NCI-H146 (cell line): ENCODE data around the gene OR2AG2.
A peak's percentile ranks its signal among the peaks of the same experiment; 100 is the strongest.
"Not testable (repeated sequence)": the region's sequence is repeated elsewhere in the genome, so short reads cannot be mapped to it uniquely, and the experiment has no call there.

Source experiments
- DNase-seq: peaks from one replicate; lab custom pipeline; 2025; lab: John Stamatoyannopoulos, UW

Gene OR2AG2, protein sequence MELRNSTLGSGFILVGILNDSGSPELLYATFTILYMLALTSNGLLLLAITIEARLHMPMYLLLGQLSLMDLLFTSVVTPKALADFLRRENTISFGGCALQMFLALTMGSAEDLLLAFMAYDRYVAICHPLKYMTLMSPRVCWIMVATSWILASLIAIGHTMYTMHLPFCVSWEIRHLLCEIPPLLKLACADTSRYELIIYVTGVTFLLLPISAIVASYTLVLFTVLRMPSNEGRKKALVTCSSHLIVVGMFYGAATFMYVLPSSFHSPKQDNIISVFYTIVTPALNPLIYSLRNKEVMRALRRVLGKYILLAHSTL

GRCh38 chr11:6771926-6772893 is at the start of gene OR2AG2:
OR2AG2 (minus strand) TSS chr11:6771976; CDS start chr11:6768957, 3,019 bp downstream.
- no peak for DNase-seq

DNA sequence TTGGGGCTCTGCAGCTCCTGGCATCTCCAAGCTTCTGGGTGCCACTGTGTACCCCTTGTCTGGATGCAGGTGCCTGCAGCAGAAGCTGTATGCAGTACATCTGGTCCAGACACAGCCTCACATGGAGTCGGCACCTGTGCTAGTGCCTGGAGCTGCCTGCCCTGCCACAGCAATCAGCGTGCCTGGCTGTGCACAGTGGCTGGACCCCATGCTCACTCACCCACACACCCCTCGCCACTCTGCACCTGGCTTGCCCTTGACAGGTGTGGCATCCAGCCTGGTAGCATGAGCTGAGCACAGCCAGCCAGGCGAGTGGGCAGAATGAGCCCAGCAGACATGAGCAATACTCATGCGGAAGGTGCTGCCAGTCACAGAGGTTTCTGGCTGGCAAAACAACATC is 47.2 kb upstream of the OR2AG2 start:
- no peak for DNase-seq

DNA sequence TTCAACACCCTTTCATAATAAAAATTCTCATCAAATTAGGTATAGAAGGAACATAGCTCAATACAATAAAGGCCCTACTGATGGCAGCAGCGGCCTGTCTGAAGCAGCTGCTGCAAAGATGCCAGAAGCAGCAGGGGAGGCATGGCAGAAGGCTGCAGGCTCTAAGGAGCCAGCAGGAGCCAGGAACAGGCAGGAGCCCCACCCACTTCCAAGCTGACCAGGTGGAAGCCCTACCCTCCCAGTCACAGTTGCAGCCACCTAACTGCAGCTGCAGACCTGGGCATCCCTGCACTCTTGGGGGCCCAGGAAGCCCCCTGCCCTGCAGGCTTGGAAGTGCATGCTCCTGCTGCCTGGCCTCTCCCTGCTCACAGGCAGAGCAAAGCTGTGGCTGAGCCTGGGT is 45.9 kb upstream of the OR2AG2 start:
- DNase-seq, result peak; percentile 56

DNA sequence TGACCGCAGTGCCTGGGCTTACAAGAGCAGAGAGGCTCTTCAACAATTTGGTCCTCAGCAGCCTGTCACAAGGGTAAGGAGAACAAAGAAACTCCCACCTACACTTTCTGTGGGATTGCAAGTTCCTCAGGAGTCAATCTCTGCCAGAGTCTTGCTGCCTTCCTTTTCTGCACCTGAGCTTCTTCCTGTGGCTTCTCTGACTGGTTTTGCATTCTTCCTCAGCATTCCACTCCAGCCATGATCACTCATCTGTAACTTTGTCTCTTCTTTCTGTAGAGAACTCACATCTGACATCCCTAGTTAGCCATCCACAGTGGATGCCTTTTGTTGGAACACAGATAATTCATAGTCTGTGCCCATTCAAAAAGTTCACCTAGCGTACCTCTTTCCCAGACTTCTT is 41.9 kb upstream of the OR2AG2 start:
- DNase-seq, result no peak

- DNase-seq, result peak; percentile 42
Measured at GRCh38 chr11:6812390-6813005, 40.7 kb upstream of the OR2AG2 start.

GRCh38 chr11:6801075-6801474 is 29.3 kb upstream of the OR2AG2 start:
- not testable (repeated sequence) for DNase-seq

DNA sequence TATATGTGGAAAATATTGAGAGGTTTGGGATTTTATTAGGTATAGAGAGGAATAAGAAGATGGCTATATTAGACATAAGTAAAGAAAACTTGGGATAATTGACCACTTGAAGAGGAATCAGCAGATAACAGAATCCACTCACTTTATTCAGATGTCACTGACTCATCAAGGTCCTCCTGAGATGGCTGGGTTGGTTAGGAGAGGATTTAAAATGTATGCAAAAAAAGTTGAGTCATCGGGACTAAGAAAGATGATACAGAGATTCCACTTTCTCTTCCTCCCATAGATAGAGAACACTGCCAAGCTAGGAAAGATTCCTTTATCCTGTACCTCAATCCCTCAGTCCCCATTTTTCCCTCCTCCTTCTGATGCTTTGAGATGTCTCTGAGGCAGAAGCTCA is 27.6 kb upstream of the OR2AG2 start, which contains the start of gene OR6A2:
Gene OR6A2, minus strand, starts transcription at position 288 of the 400 bp plus-strand sequence. CDS start 3,981 bp downstream, outside the sequence.
- DNase-seq, result no peak

DNA sequence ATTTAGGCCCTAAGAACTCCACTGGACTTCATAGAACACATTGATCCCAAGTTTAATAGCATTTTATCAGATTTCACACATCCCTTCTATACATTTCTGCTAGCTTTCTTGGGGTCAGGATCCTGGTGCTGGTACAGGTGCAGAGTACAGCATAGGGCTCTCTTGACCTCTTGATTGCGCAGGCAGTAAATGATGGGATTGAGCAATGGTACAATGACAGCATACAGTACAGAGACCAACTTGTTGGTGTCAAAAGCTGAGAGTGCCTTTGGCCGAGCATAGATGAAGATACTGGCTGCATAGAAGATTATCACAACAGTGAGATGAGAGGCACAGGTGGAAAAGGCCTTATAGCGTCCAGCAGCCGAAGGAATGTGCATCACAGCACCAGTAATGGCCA is 22.9 kb upstream of the OR2AG2 start:
- no peak for DNase-seq

GRCh38 chr11:6790546-6790945 is 18.8 kb upstream of the OR2AG2 start:
- DNase-seq, result no peak

GRCh38 chr11:6782720-6783119 is 10.9 kb upstream of the OR2AG2 start, which contains the start of gene OR2AG1:
OR2AG1 (plus strand) TSS chr11:6783020; CDS start chr11:6785038, 2,018 bp downstream.
- no peak for DNase-seq

- no peak for DNase-seq
Measured at GRCh38 chr11:6780829-6781228, 9.1 kb upstream of the OR2AG2 start.

GRCh38 chr11:6778518-6778917 is 6.7 kb upstream of the OR2AG2 start:
- DNase-seq, result no peak

DNA sequence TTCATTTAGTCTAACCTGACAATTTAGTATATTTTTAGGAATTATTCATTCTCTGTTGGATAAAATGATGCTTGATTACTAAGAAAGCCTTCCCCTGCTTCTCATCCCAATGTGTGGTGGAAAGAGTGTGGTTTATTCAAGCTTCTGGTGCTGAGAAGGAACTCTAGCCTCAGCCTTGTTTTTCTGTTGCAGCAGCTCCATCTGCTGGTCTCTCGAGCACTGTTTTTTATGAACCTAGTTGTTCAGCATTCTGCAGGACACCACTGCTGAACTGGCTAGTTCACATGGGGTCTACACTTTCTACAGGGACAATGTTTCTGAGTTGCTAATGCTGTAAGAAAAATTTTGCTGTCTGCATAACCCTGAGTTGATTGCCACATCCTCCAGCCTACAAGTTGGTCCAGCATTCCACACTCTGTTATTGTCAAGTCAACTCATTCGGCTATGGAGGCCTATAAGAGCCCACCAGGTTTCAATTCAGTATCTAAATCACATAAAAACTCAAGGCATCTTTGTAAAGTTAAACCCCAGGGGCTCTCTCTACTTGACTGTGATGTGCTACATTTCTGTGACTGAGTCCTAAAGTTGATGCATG is 14.3 kb downstream of the OR2AG2 start:
- peak; percentile 27 for DNase-seq

GRCh38 chr11:6755953-6756347 is 15.8 kb downstream of the OR2AG2 start:
- no peak for DNase-seq

GRCh38 chr11:6755303-6755952 is 16.3 kb downstream of the OR2AG2 start:
- peak; percentile 20 for DNase-seq

DNA sequence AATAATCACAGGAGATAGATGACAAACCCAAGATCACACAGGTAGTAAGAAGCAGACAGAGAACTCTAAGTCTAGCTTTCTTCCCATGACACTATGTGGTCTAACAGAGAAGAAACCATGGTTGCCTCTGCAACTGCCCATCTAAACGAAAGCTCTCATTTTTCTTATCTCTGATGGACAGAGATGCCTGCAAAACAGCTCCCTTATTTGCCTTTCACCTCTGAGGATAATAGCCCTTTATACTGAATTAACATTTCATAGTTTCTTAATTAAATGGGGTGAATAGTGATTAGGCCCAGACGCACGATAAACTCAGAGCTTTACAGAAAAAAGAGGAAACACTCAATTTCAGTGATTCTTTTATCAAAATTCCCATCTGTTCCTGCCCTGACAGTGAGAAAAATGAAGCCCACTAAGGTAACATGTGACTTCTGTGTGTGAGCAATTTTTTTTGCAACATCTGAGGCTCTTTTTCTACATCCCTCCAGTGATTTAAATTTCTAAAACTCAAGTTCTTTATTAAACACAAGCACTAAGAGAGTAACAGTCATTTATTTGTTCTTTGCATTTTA is 24.6 kb downstream of the OR2AG2 start:
- no peak for DNase-seq

GRCh38 chr11:6746626-6747025 is 25.1 kb downstream of the OR2AG2 start:
- DNase-seq, result no peak

GRCh38 chr11:6746086-6746618 is 25.6 kb downstream of the OR2AG2 start:
- DNase-seq, result no peak

- no peak for DNase-seq
Measured at GRCh38 chr11:6745465-6746015, 26.2 kb downstream of the OR2AG2 start.

- no peak for DNase-seq
Measured at GRCh38 chr11:6745018-6745417, 26.8 kb downstream of the OR2AG2 start.
